NCI-H510A treated with DMSO at 0.1 percent for 48 hours (cell line): ENCODE results near the gene OSGEP.

Experiments used
- DNase-seq: peaks from one replicate; lab custom pipeline; 2025; lab: John Stamatoyannopoulos, UW

Gene OSGEP

DNA sequence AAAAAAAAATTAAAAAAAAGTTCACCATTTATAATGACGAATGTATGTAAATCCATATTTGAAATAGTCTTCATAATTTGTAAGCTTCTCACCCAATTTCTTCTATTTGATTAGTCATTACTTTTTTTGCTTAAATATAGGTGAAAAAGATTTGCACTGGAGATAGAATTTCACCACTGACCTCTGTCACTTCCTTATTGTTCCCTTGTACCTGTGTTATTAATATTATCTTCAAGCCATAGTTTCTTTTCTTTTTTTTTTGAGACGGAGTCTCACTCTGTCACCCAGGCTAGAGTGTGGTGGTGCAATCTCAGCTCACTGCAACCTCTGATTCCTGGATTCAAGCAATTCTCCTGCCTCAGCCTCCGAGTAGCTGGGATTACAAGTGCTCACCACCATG is 57.1 kb downstream of the OSGEP start:
- DNase-seq, result no peak
